ENCODE results near the gene OR11G2.
"Not testable (repeated sequence)": the region's sequence is repeated elsewhere in the genome, so short reads cannot be mapped to it uniquely, and the experiment has no call there.

Gene OR11G2

DNA sequence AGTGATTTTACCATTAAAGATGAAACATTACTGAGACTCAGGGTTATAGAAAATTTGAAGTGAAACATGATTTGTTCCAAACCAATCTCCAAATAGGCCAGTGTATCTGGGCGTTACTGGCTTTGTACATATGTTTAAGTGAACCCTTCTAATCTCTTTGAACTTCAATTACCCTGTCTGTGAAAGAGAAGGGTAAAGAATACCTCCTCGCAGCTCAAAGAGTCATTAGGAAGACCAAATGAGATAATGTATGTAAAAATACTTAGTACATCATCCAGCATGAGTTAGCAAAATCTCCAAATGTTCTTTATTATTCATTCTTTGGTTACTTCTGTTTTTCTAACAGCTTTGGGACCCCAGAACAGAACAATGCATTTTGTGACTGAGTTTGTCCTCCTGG lies 32.7 kb downstream of the OR11G2 start, which contains the start of gene OR11H6:
TSS of gene OR11H6 (plus strand) at position 301 of the 400 bp plus-strand sequence. CDS start at position 301, 0 bp downstream.
- no peak for DNase-seq (ENCODE audit: low spot score)

DNA sequence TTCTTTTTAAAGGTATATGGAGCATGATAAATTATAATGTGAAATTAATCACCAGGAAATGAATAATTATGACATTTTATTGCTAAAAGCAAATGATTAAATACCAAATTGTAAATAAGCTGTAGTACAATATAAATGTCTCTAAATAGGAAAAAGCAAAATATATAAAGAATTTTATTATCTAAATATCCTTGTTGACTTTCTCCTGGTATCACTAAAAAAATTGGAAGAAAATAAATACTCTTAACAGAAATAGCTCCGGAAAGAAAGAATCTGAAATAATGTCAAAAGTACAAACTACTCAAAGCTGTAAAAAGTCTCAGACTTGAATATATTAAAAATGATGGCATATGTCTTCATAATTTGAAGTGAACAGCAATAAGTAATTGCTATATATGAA lies 38.0 kb downstream of the OR11G2 start, which contains the start of gene OR11H7:
TSS of gene OR11H7 (plus strand) at position 301 of the 400 bp plus-strand sequence.
- DNase-seq (ENCODE audit: low spot score), result no peak

DNA sequence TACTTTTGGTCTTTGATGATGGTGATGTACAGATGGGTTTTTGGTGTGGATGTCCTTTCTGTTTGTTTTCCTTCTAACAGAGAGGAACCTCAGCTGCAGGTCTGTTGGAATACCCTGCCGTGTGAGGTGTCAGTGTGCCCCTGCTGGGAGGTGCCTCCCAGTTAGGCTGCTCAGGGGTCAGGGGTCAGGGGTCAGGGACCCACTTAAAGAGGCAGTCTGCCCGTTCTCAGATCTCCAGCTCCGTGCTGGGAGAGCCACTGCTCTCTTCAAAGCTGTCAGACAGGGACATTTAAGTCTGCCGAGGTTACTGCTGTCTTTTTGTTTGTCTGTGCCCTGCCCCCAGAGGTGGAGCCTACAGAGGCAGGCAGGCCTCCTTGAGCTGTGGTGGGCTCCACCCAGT lies 44.7 kb downstream of the OR11G2 start:
- not testable (repeated sequence) for DNase-seq (ENCODE audit: low spot score)

DNA sequence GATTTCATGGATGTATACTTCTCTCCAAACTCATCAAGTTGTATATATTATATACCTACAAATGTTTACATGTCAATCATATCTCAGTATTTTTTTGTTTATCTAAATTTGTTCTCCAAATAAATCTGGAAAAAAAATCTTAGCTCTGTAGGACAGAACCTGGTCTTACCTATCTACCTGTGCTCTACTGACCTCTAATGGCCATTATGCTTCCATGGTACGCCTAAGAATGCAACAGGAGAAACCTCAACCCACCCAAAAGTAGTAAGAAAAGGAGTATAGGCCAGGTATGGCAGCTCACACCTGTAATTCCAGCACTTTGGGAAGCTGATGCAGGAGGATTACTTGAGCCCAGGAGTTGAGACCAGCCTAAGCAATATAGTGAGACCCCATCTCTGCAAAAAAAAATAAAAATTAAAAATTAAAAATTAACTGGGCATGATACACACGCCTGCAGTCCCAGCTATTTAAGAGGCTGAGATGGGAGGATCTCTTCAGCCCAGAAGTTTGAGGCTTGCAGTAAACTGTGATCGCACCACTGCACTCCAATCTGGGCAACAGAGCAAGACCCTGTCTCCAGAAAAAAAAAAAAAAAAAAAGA lies 57.0 kb downstream of the OR11G2 start:
- DNase-seq (ENCODE audit: low spot score), result peak; percentile 48

Measured in SW480 (cell line).